ENCODE measurements around the gene USP47. TPM values are rescaled to one million over a fixed set of nuclear protein-coding genes. Genes with fewer than 3 reads are reported as not detected.

Gene USP47
- total and polyA plus RNA-seq, 2 donors (not counting 1 experiment from before 2014, with no cell fraction given) = 12.8 to 52.9 TPM

Other genes with a start within 250 kb of the USP47 start
- not detected in 2 replicates for gene GALNT18, start 220.0 kb upstream of the USP47 start, total RNA-seq
- not detected in 2 replicates for gene GALNT18, start 220.0 kb upstream of the USP47 start, polyA plus RNA-seq
- not detected in 2 replicates for gene DKK3, start 166.7 kb downstream of the USP47 start, total RNA-seq
- 0.33 TPM in 1 of 2 replicates, not detected in the other for gene DKK3, start 166.7 kb downstream of the USP47 start, polyA plus RNA-seq